Occipital lobe (tissue), 2 donors: ENCODE data around the gene ARHGEF2. TPM values are rescaled to one million over a fixed set of nuclear protein-coding genes. Genes with fewer than 3 reads are reported as not detected.
"Not testable (repeated sequence)": the region's sequence is repeated elsewhere in the genome, so short reads cannot be mapped to it uniquely, and the experiment has no call there.

Source experiments
- DNase-seq: peaks from one replicate; lab custom pipeline; 2025; lab: John Stamatoyannopoulos, UW
- total RNA-seq: library from RNA; depleted of rRNA; stranded (reverse); fragments of >200 nt; gene quantifications from one replicate; pipeline ENCODE4 v1.2.3, GENCODE V29; 2014

The ARHGEF2 gene
- total RNA-seq, 1 donor from 2014 or later: 129 TPM

- no peak for DNase-seq
Measured at GRCh38 chr1:155990005-155990739, 11.8 kb upstream of the ARHGEF2 start.

DNA sequence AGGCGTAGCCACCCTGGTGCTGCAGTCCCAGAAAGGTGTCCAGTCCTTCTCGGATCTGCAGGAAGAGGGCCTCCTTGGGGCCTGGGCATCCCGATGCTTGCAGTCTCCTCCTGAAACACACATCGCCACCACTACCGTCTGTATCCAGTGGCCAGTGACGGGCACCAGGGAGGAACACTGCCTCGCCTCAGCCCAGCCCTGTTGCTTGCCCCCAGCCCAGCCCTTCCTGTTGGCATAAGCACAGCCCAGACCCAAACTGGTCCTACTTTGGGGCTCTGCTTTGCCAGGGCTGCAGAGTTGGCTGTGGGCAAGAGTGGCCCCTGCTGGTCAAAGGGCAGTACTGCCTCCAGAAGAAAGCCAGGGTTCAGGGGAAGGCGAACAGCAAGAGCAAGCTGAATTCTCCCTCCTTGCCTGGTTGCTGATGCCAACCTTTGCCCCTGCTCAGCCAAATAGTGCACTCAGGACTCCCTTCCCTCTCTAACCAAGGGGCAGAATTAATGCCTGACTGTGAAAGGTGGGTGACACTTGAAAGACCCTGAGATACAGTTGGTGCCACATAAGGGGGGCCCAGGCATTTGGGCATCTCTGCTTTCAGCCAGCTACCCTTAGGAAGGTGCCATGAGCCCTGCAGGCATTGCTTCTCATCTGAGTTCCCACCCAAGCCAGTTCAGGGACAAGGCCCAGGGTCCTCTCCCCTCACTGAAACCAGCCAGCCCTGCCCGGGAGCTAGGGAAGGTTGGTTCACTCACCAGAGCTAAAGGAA, 11.1 kb upstream of the ARHGEF2 start:
- peak; percentile 76 for DNase-seq

GRCh38 chr1:155984903-155985645, 6.7 kb upstream of the ARHGEF2 start:
- DNase-seq: not testable (repeated sequence)

DNA sequence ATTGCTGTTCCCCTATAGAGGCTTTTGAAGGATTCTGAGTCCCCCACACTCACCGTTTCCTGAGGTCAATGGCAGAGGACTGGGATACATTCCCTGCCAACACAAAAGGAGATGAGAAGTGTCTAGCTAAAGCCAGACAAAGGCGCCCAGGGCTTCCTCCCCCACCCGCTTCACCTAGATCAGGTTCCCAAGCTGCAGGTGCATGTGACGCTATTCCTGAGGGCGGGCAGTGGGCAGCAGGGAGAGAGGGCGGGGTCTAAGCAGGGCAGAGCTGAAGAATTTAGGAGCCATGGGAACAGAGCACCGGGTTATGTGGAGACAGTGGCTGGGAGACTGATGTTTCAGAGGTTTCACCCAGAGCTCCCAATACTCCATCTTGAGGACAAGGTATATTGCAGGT, 6.0 kb upstream of the ARHGEF2 start:
- no peak for DNase-seq

GRCh38 chr1:155983191-155984024, 5.1 kb upstream of the ARHGEF2 start:
- DNase-seq: no peak

DNA sequence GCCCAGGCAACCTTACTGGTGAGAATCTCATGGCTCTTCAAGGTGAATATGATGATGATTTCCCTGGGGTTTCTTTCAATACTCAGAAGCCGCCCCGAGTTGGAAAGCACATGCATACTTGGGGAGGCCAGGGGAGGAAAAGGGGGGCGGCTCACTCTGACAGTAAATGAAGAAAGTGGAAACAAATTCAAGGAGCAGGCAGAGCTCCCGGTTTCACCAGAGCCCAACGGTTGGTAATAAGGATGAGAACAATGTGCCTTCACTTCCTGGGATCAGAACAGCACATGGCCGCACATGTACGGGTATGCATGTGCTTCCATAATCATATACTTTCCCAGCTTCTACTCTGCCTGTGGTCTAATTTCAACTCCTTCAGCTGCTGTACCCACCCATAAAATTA, 3.8 kb upstream of the ARHGEF2 start:
- DNase-seq: no peak

- DNase-seq: no peak
Measured at GRCh38 chr1:155981266-155982088, 3.1 kb upstream of the ARHGEF2 start.

GRCh38 chr1:155979597-155980343, 1.4 kb upstream of the ARHGEF2 start:
- DNase-seq: no peak

- no peak for DNase-seq
Measured at GRCh38 chr1:155978973-155979429, 654 bp upstream of the ARHGEF2 start.

DNA sequence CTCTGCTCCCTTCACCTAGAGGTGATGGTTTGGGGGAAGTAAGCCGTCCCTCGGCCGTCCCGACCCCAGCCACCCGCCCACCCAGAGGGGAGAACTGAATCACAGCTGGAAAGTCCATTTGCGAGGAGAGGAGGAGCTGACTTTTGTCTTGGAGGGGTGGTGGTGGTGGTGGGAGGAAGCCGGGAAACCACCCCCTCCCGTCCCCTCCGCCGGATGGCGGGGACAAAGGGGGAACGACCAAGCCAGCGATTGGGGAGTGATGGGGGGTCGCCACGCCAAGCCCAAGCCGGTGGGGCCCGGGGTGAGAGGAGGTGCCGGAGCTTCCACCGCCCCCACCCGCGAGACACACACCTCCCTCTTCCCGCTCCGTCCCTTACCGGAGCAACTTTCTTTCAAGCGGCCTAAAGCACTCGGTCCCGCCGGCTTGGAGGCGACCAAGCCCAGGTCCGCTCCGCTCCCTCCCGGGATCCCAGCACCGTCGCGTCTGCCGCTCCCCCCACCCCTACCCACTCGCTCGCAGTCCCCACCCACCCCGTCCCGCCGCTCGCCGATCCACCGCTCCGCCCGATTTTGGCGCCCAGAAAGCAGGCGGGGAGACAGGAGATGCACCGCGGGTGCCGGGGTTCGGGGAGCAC, 540 bp downstream of the ARHGEF2 start:
- no peak for DNase-seq

GRCh38 chr1:155976913-155977689, 1.2 kb downstream of the ARHGEF2 start:
- DNase-seq: no peak

- no peak for DNase-seq
Measured at GRCh38 chr1:155976062-155976912, 2.1 kb downstream of the ARHGEF2 start.

DNA sequence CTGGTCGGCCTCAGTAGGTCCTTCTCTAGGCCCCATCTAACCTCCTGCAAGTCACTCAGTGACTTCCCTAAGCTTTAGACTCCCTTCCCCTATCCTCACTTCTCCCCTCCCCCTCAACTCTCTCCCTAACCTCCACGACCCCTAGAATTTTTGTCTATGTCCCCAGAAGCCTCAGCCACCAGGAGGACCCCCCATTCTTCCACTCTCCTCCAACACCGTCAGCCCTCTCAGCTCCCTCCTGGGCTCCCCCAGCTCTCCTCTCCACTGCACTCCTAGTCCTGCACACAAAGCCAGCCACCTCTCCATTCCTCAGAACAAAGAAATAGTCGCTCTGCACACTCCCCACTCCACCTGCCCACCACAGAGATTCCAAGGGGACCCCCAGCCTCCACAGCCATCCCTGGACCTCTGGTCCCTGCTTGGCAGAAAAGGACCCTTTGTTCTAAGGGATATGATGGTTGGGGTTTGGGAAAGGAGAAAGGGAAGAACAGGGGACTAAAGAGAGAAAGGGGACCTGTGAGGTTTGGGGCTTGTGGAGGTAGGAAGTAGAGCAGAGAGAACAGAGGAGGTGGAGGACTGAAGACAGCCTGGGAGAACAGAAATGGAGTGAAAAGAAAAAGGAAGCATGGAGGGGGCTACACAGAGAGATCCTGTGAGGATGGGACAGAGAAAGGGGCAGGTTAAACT, 2.8 kb downstream of the ARHGEF2 start:
- no peak for DNase-seq

GRCh38 chr1:155974208-155975115, 3.9 kb downstream of the ARHGEF2 start:
- peak; percentile 87 for DNase-seq

GRCh38 chr1:155973723-155974122, 4.6 kb downstream of the ARHGEF2 start:
- DNase-seq: no peak
